Epithelial cell of proximal tubule (primary cell): ENCODE results near the gene RNF150. TPM values are rescaled to one million over a fixed set of nuclear protein-coding genes. Genes with fewer than 3 reads are reported as not detected.

Experiments
- DNase-seq: peaks from one replicate; pipeline ENCODE4 v3.0.0-alpha.2; 2011; ENCODE audit warnings: low read depth
- H3K4me3 ChIP-seq: 2 replicates; pipeline ENCODE4 v1.5.1; 2011; ENCODE audit warnings: low read depth, mild to moderate bottlenecking, low read length
- total RNA-seq: library from RNA; depleted of rRNA; stranded (reverse); fragments of >200 nt; gene quantifications from 2 replicates; pipeline ENCODE4 v1.2.3, GENCODE V29; 2015
- TF ChIP-seq, protein P1 (sequence below): conservative IDR thresholded peaks from 2 replicates; pipeline ENCODE4 v1.5.1; 2012; ENCODE audit warnings: low read depth, mild to moderate bottlenecking, low read length

The RNF150 gene
- total RNA-seq, 1 donor from 2014 or later: 0.69 TPM

GRCh38 chr4:141046255-141046654, 87.0 kb downstream of the RNF150 start:
- no peak for DNase-seq
- H3K4me3 ChIP-seq: no peak overlapping the region
- TF ChIP-seq, protein P1, sequence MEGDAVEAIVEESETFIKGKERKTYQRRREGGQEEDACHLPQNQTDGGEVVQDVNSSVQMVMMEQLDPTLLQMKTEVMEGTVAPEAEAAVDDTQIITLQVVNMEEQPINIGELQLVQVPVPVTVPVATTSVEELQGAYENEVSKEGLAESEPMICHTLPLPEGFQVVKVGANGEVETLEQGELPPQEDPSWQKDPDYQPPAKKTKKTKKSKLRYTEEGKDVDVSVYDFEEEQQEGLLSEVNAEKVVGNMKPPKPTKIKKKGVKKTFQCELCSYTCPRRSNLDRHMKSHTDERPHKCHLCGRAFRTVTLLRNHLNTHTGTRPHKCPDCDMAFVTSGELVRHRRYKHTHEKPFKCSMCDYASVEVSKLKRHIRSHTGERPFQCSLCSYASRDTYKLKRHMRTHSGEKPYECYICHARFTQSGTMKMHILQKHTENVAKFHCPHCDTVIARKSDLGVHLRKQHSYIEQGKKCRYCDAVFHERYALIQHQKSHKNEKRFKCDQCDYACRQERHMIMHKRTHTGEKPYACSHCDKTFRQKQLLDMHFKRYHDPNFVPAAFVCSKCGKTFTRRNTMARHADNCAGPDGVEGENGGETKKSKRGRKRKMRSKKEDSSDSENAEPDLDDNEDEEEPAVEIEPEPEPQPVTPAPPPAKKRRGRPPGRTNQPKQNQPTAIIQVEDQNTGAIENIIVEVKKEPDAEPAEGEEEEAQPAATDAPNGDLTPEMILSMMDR: no peak

DNA sequence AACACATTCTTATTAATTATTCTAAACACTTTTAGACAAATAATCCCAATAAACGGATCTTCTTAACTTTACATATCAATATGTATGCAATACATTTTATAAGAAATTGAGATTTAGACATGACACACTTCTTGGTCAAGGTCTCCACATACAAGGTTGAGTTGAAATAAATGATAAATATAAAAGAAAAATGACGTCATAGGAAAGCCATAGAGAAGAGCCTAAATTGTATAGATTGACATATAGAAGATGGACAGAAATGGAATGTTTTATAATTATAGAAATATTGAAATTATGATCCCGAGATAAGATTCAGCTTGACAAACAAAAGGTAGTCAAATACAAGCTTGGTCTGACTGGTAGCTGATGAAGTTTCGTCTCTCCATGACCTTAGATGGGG, 87.4 kb downstream of the RNF150 start:
- TF ChIP-seq, protein P1: no peak
- H3K4me3 ChIP-seq: no peak overlapping the region
- no peak for DNase-seq

DNA sequence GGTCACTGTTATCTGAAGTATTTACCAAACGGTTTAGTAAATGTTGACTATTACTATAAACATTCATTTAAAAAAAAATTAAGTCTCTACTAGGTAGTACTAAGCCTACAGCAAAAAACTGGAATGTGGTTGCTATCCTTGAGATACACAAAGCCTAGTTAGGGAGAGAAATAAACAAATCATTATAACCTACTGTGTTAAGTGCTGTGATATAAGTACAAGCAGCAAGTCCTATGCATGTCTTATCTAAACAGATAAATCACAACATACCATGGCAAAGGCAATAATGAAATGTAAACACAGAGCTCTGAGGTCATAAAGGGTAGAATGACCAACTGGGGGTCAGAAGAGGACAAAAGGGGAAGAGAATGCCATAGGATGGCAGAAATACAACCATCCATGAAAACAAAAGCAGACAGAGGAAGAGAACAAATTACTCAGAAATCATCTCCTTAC, 92.2 kb downstream of the RNF150 start:
- TF ChIP-seq, protein P1: no peak
- no peak overlapping the region for H3K4me3 ChIP-seq
- no peak for DNase-seq

GRCh38 chr4:141039156-141039555, 94.1 kb downstream of the RNF150 start:
- TF ChIP-seq, protein P1: no peak
- H3K4me3 ChIP-seq: no peak overlapping the region
- no peak for DNase-seq

DNA sequence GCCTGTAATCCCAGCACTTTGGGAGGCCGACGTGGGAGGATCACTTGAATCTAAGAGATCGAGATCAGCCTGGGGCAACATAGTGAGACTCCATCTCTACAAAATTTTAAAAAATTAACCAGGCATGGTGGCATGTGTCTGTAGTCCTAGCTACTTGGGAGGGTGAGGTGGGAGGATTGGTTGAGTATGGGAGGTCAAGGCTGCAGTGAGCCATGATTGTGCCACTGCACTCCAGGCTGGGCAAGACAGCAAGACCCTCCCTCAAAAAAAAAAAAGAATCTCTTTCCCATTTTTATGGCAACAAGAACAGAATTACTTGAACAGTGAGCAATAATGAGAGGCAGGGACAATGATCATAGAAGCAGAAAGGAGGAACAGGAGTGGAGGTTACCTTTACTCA, 94.8 kb downstream of the RNF150 start:
- H3K4me3 ChIP-seq: no peak overlapping the region
- TF ChIP-seq, protein P1: no peak
- no peak for DNase-seq

DNA sequence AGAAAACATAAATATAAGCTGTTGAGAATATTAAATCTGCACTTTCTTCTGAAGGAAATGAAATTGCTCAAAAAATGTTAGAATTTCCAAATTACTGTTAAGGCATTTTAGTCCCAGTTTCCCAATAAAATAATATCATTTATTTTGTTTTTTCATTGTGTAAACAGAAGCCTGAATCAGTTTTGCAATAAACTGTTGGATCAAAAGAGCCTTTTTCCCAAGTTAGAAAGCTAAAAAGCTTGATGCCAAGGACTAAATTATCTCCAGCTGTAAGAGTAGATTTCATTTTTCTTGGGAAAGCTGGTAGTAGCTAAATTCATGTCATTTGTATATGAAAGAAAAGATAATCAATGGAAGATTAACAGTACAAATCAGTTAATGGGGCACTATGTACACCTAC, 95.8 kb downstream of the RNF150 start:
- H3K4me3 ChIP-seq: no peak overlapping the region
- no peak for DNase-seq
- TF ChIP-seq, protein P1: no peak

GRCh38 chr4:141036786-141037185, 96.5 kb downstream of the RNF150 start:
- DNase-seq: no peak
- no peak overlapping the region for H3K4me3 ChIP-seq
- TF ChIP-seq, protein P1: no peak
